GM10248 (cell line): ENCODE data around the gene TECPR2.

ENCODE experiments used
- CTCF ChIA-PET: fragments of 300-600 bp; sonication (Branson Sonifier 250); formaldehyde crosslinking; extraction: SDS; loops from one replicate; lab custom pipeline; 2021; ENCODE audit warnings: antibody characterized with exemption; lab: Yijun Ruan, JAX
- POLR2A ChIA-PET: fragments of 350-650 bp; sonication (Branson Sonifier 250); formaldehyde crosslinking; extraction: SDS; loops from one replicate; lab custom pipeline; 2020; ENCODE audit warnings: antibody characterized with exemption; lab: Yijun Ruan, JAX
- DNase-seq: peaks from one replicate; pipeline ENCODE4 v3.0.0; 2012; ENCODE audit errors: extremely low spot score
- TF ChIP-seq, protein P1 (sequence below): IDR thresholded peaks from 2 replicates; pipeline ENCODE4 v1.5.1; 2012; ENCODE audit warnings: mild to moderate bottlenecking, low read depth; ENCODE audit errors: extremely low read depth, missing control alignments, control extremely low read depth

TECPR2 gene

DNA sequence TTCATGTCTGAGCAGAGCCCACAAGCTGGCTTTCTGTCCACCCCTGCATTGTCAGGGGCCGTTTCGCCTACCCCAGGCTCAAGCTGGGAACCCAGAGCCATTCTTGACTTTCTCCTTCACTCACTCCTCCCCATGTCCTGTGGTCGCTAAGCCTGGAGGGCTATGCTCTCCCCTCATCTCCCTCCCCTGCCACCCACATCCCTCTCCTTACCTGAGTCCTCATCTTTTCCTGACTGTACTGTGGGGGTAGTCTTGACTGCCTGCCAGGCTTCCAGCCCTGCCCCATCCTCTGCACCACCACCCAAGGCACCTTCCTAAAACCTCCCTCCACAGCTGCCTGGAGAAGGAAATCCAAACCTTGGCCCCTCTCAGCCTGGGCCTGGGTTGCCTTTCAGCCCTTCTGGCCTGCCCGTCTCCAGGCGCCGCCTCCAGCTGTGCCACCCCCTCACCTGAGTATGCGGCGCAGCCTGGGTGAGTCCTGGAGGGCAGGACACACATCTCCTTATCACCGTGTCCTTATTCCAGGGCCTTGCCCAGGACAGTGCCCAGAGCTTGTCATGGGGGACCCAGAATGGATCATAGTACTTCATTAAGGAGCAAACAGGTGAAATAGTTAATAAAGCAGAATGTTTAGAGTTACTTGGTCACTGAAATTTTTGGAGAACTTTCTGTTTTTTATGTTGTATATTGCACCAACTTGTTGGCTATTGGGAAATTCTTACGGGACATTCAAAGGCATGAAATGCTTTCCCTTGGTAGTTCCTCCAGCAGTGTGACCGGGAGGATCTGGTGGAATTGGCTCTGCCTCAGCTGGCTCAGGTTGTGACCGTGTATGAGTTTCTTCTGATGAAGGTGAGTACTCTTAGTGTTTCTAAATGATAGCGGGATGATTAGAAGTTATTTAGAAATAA is 28.7 kb upstream of the TECPR2 start:
- TF ChIP-seq, protein P1, sequence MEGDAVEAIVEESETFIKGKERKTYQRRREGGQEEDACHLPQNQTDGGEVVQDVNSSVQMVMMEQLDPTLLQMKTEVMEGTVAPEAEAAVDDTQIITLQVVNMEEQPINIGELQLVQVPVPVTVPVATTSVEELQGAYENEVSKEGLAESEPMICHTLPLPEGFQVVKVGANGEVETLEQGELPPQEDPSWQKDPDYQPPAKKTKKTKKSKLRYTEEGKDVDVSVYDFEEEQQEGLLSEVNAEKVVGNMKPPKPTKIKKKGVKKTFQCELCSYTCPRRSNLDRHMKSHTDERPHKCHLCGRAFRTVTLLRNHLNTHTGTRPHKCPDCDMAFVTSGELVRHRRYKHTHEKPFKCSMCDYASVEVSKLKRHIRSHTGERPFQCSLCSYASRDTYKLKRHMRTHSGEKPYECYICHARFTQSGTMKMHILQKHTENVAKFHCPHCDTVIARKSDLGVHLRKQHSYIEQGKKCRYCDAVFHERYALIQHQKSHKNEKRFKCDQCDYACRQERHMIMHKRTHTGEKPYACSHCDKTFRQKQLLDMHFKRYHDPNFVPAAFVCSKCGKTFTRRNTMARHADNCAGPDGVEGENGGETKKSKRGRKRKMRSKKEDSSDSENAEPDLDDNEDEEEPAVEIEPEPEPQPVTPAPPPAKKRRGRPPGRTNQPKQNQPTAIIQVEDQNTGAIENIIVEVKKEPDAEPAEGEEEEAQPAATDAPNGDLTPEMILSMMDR = no peak
- ChIA-PET POLR2A (interaction anchor here (0.5 kb wide), 1 partner anchor 475 kb away, joined by 3 read pairs; no protein-coding TSS in a partner anchor), CTCF (interaction anchor here (0.7 to 4.2 kb wide), 5 partner anchors 12 to 19 kb away, joined by 3 to 16 read pairs (median 7); no protein-coding TSS in a partner anchor)
- DNase-seq = no peak

DNA sequence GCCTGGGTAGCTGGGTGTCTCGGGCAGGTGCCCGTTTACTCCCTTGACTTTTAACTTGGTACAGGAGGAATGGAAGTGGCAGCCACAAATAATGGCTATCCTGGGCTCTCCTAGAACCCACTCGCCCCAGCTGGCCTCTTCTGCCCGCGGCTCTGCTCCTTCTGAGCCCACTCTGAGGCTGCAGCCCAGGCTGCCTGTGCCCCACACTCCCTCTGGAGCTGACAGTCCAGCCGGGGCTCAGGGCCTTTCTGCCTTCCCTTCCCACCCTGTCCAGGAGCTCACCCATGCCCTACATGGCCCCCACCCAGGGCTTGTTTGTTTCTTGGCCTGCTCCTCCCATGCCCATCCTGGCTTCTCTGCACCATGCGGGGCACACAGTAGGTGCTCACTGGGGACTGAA is 27.6 kb upstream of the TECPR2 start:
- ChIA-PET CTCF (interaction anchor here (1.2 to 4.2 kb wide), 4 partner anchors 13 to 18 kb away, joined by 3 to 16 read pairs (median 8); no protein-coding TSS in a partner anchor), POLR2A (interaction anchor here (0.6 kb wide), 1 partner anchor 272 kb away, joined by 3 read pairs; no protein-coding TSS in a partner anchor)
- no peak for DNase-seq
- TF ChIP-seq, protein P1 = no peak

DNA sequence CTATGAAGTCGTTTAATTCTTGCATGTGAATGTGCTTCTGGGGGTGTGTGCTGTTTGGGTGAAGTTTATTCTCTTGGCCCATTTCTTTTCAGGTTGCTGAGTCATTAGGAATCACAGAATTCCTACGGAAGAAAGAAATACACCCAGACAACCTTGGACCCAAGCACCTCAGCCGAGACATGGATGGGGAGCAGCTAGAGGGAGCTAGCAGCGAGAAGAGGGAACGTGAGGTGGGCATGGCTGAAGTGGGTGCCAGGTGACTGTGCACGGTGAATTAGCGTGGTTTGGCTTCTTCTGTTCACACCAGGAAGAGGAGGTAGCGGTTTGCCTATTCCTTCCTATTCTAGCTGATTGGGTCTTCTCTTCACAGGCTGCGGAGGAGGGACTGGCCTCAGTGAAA is 24.0 kb upstream of the TECPR2 start:
- ChIA-PET CTCF (no interaction called here), POLR2A (no interaction called here)
- no peak for DNase-seq
- TF ChIP-seq, protein P1 = no peak

DNA sequence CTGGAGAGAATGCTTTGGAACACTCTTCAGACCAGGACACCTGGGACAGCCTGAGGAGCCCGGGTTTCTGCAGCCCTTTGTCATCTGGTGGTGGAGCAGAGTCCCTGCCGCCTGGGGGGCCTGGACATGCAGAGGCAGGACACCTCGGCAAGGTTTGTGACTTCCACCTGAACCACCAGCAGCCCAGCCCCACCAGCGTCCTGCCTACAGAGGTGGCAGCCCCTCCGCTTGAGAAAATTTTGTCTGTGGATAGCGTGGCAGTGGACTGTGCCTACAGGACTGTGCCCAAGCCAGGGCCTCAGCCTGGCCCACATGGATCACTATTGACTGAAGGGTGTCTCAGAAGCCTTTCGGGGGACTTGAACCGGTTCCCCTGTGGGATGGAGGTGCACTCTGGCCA is 21.2 kb upstream of the TECPR2 start:
- no peak for DNase-seq
- TF ChIP-seq, protein P1 = no peak
- POLR2A ChIA-PET = no interaction called here
- CTCF ChIA-PET = no interaction called here

DNA sequence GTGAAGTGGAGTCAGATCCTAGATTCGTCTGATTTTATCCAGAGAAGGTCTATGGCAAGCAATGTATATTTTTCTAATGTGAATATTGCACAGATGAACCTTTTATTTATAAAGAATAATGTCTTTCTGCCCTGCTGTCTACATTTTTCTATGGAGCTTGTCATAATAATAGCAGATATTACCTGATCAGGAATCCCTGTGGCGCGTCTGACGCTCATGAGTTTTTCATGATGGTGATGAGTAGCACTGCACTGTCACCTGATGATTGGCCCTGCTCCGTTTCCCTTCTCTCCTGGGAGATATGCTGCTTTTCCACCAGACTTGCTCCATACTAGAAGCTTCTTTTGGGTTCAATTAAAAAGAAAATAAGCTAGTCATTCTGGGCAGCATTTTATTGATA is 20.5 kb upstream of the TECPR2 start:
- CTCF ChIA-PET = no interaction called here

DNA sequence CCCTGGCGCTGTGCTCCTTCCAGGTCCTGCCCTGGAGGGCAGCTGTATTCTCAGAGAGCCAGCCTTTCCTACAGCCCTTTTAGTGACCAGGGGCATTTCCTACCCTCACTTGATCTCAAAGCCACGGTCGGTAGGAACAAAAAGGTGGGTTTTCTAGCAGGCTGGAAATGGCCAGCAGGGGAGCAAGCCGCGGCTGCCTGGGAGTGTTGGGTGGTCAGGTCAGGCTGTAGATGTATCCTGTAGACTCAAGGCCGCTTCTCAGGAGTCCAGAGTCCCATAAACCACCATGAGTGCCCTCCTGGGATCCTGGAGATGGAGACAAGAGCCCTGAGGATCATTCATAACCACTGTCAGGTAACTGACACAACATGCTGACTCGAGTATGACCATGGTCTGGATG is 18.7 kb upstream of the TECPR2 start:
- CTCF ChIA-PET = interaction anchor here (1.2 kb wide), 1 partner anchor 10 kb away, joined by 4 read pairs; no protein-coding TSS in a partner anchor
- DNase-seq = no peak
- TF ChIP-seq, protein P1 = no peak
- POLR2A ChIA-PET = no interaction called here

More for the DNA sequence above, 20.5 kb upstream of the TECPR2 start:
- POLR2A ChIA-PET = no interaction called here
- TF ChIP-seq, protein P1 = no peak
- no peak for DNase-seq
